ENCODE measurements around the gene ACSBG1.

ACSBG1 gene

DNA sequence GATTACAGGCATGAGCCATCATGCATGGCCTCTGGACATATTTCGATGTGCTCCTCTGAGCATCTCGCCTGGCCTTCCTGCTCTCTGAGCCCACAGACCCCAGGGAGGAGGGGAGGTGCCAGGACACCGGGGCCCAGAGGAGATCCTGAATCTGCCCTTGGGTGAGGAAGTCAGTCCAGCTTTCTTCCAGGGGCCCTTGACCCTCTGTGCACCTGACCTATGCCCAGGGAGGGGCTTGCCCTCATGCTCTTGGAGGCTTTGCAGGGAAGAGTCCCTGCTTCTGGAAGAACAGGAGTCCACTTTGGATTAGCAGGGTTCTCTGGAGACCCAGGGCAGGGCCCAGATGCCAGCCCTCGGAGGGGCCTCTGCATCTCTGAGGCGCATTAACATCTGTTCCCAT lies 1.4 kb downstream of the ACSBG1 start:
- no peak for DNase-seq (ENCODE audit: low read depth in 1 of 2, low spot score in 1 of 2)
- no peaks in the 10 kb centered on the region for H3K27me3 ChIP-seq (ENCODE audit: insufficient read depth, poor library complexity, severe bottlenecking)
- no peak overlapping the region for H3K4me3 ChIP-seq (replicated peaks; ENCODE audit: insufficient read depth, low read length)
- no peak for TF ChIP-seq GABPA (IDR thresholded peaks at IDR 0.05; ENCODE audit: low read depth)
- no peak overlapping the region for H3K27ac ChIP-seq (replicated peaks)

- H3K4me3 ChIP-seq (replicated peaks; ENCODE audit: insufficient read depth, low read length) = no peak overlapping the region
- H3K27me3 ChIP-seq (ENCODE audit: insufficient read depth, poor library complexity, severe bottlenecking) = no peaks in the 10 kb centered on the region
- no peak for DNase-seq (ENCODE audit: low read depth in 1 of 2, low spot score in 1 of 2)
- TF ChIP-seq, protein P1, sequence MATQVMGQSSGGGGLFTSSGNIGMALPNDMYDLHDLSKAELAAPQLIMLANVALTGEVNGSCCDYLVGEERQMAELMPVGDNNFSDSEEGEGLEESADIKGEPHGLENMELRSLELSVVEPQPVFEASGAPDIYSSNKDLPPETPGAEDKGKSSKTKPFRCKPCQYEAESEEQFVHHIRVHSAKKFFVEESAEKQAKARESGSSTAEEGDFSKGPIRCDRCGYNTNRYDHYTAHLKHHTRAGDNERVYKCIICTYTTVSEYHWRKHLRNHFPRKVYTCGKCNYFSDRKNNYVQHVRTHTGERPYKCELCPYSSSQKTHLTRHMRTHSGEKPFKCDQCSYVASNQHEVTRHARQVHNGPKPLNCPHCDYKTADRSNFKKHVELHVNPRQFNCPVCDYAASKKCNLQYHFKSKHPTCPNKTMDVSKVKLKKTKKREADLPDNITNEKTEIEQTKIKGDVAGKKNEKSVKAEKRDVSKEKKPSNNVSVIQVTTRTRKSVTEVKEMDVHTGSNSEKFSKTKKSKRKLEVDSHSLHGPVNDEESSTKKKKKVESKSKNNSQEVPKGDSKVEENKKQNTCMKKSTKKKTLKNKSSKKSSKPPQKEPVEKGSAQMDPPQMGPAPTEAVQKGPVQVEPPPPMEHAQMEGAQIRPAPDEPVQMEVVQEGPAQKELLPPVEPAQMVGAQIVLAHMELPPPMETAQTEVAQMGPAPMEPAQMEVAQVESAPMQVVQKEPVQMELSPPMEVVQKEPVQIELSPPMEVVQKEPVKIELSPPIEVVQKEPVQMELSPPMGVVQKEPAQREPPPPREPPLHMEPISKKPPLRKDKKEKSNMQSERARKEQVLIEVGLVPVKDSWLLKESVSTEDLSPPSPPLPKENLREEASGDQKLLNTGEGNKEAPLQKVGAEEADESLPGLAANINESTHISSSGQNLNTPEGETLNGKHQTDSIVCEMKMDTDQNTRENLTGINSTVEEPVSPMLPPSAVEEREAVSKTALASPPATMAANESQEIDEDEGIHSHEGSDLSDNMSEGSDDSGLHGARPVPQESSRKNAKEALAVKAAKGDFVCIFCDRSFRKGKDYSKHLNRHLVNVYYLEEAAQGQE (IDR thresholded peaks at IDR 0.05; ENCODE audit: insufficient replicate concordance, low read depth) = no peak
- TF ChIP-seq GABPA (IDR thresholded peaks at IDR 0.05; ENCODE audit: low read depth) = no peak
- TF ChIP-seq POLR2AphosphoS5 (IDR thresholded peaks at IDR 0.05; ENCODE audit: low read depth) = no peak
- TF ChIP-seq SPI1 (IDR thresholded peaks at IDR 0.05; ENCODE audit: borderline replicate concordance, low read depth) = no peak
- H3K27ac ChIP-seq (replicated peaks) = no peak overlapping the region
These were observed 4.6 kb downstream of the ACSBG1 start for GRCh38 chr15:78229431-78230406.

GRCh38 chr15:78228356-78228996 lies 5.9 kb downstream of the ACSBG1 start:
- Histone ChIP-seq H3K27me3 (ENCODE audit: insufficient read depth, poor library complexity, severe bottlenecking) (no peaks in the 10 kb centered on the region), H3K4me3 (replicated peaks; ENCODE audit: insufficient read depth, low read length) (no peak overlapping the region), H3K27ac (replicated peaks) (no peak overlapping the region)
- TF ChIP-seq CTCF (IDR thresholded peaks at IDR 0.05; ENCODE audit: insufficient read depth, low read length) = no peak
- TF ChIP-seq, protein P1 (IDR thresholded peaks at IDR 0.05; ENCODE audit: insufficient replicate concordance, low read depth) = no peak
- no peak for TF ChIP-seq POLR2AphosphoS5 (IDR thresholded peaks at IDR 0.05; ENCODE audit: low read depth)
- no peak for TF ChIP-seq SPI1 (IDR thresholded peaks at IDR 0.05; ENCODE audit: borderline replicate concordance, low read depth)
- no peak for TF ChIP-seq GABPA (IDR thresholded peaks at IDR 0.05; ENCODE audit: low read depth)
- DNase-seq (ENCODE audit: low read depth in 1 of 2, low spot score in 1 of 2) = no peak

DNA sequence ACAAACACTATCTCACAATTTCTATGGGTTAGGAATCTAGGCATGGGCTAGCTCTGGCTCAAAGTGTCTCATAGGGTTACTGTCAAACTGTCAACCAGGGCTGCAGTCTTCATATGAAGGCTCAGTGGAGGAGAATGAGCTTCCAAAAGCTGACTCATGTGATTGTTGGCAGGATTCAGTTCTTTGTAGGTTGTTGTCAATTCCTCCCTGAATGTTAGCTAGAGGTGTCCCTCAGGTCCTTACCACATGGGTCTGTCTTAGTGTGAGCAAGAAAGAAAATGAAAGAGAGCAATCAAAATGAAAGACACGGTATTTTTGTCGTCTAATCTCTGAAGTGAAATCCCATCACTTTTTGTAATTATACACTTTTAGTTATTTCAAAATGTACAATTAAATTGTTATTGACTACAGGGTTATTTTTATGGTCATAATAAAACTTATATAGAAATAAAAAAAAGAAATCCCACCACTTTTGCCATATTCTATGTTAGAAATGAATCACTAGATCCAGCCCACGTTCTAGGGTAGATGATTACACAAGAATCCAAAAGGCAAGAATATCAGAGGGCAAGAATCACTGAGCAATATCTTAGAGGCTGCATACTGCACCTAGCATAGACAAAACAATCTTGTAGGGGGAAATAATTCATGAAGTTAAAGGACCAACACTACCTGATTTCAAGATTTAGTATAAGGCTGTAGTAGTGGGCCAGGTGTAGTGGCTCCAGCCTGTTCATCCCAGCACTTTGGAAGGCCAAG lies 8.4 kb downstream of the ACSBG1 start:
- DNase-seq (ENCODE audit: low read depth in 1 of 2, low spot score in 1 of 2) = no peak
- Histone ChIP-seq H3K4me3 (replicated peaks; ENCODE audit: insufficient read depth, low read length) (no peak overlapping the region), H3K27ac (replicated peaks) (no peak overlapping the region), H3K27me3 (ENCODE audit: insufficient read depth, poor library complexity, severe bottlenecking) (no peaks in the 10 kb centered on the region)
- TF ChIP-seq GABPA (IDR thresholded peaks at IDR 0.05; ENCODE audit: low read depth) (no peak), POLR2AphosphoS5 (IDR thresholded peaks at IDR 0.05; ENCODE audit: low read depth) (no peak), CTCF (IDR thresholded peaks at IDR 0.05; ENCODE audit: insufficient read depth, low read length) (no peak), SPI1 (IDR thresholded peaks at IDR 0.05; ENCODE audit: borderline replicate concordance, low read depth) (no peak)
- TF ChIP-seq, protein P1 (IDR thresholded peaks at IDR 0.05; ENCODE audit: insufficient replicate concordance, low read depth) = no peak

All from HL-60 (cell line).